SH-SY5Y (cell line): ENCODE results near the gene OR10G8.

Source experiments
- GATA2 ChIP-seq: IDR thresholded peaks from 2 replicates; pipeline ENCODE4 v1.6.1; 2011; ENCODE audit warnings: mild to moderate bottlenecking, low read depth, low read length
- GATA3 ChIP-seq: IDR thresholded peaks from 2 replicates; pipeline ENCODE4 v1.6.1; 2011; ENCODE audit warnings: low read depth, mild to moderate bottlenecking, low read length, moderate library complexity

DNA sequence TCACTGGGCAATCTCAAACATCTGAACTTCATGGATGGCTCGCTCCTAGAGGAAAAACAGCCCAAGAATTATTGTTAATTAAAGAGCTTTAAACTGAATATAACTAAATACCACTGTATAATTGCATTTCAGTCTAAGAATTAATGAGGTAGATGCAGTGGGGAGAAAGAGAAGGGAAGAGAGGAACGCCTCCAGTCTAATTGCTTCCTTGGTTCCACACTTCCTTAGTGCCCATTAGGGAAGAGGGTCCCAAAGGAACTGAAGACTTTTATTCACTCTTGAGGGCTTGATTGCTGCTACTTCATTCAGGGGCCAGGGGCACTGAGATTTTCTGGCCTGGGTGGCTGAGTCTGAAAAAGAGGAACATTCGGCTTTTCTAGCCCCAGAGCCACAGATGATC, 26.4 kb downstream of the OR10G8 start:
- TF ChIP-seq GATA2 = no peak
- TF ChIP-seq GATA3 = no peak
